Measurements from ENCODE around the gene KRTAP10-12.

Gene KRTAP10-12

GRCh38 chr21:44702973-44703730 lies 6.2 kb downstream of the KRTAP10-12 start:
- Histone ChIP-seq H3K4me2 (ENCODE audit: low read length) (no peak overlapping the region), H4K20me1 (ENCODE audit: insufficient read depth, low read length) (no peaks in the 10 kb centered on the region), H3K79me2 (ENCODE audit: low read length) (no peaks in the 10 kb centered on the region), H3K4me3 (ENCODE audit: low read length) (no peak overlapping the region), H3K36me3 (replicated peaks; ENCODE audit: low read depth, low read length) (no peaks in the 10 kb centered on the region), H3K27me3 (ENCODE audit: low read depth, low read length) (no peaks in the 10 kb centered on the region), H3K9ac (ENCODE audit: low read length) (no peak overlapping the region), H3K27ac (ENCODE audit: low read length) (no peak overlapping the region), H2AFZ (ENCODE audit: low read depth, low read length) (no peak overlapping the region), H3K4me1 (ENCODE audit: low read length) (no peaks in the 10 kb centered on the region), H3K9me3 (ENCODE audit: insufficient read depth, low read length) (no peaks in the 10 kb centered on the region)
- TF ChIP-seq CTCF (IDR thresholded peaks at IDR 0.05; ENCODE audit: low read depth, low read length) (no peak), EZH2phosphoT487 (IDR thresholded peaks at IDR 0.05; ENCODE audit: low read depth) (no peak)

GRCh38 chr21:44703731-44704635 lies 7.0 kb downstream of the KRTAP10-12 start:
- TF ChIP-seq EZH2phosphoT487 (IDR thresholded peaks at IDR 0.05; ENCODE audit: low read depth) (no peak), CTCF (IDR thresholded peaks at IDR 0.05; ENCODE audit: low read depth, low read length) (no peak)
- Histone ChIP-seq H3K9ac (ENCODE audit: low read length) (no peak overlapping the region), H3K27me3 (ENCODE audit: low read depth, low read length) (no peaks in the 10 kb centered on the region)

GRCh38 chr21:44704636-44705001 lies 7.6 kb downstream of the KRTAP10-12 start:
- Histone ChIP-seq H3K79me2 (ENCODE audit: low read length) (no peaks in the 10 kb centered on the region), H3K4me3 (ENCODE audit: low read length) (no peak overlapping the region), H3K36me3 (replicated peaks; ENCODE audit: low read depth, low read length) (no peaks in the 10 kb centered on the region), H4K20me1 (ENCODE audit: insufficient read depth, low read length) (no peaks in the 10 kb centered on the region), H3K9ac (ENCODE audit: low read length) (no peak overlapping the region), H3K27ac (ENCODE audit: low read length) (no peak overlapping the region), H3K27me3 (ENCODE audit: low read depth, low read length) (no peaks in the 10 kb centered on the region), H3K4me1 (ENCODE audit: low read length) (no peaks in the 10 kb centered on the region), H3K9me3 (ENCODE audit: insufficient read depth, low read length) (no peaks in the 10 kb centered on the region), H3K4me2 (ENCODE audit: low read length) (no peak overlapping the region), H2AFZ (ENCODE audit: low read depth, low read length) (no peak overlapping the region)
- TF ChIP-seq EZH2phosphoT487 (IDR thresholded peaks at IDR 0.05; ENCODE audit: low read depth) (no peak), CTCF (IDR thresholded peaks at IDR 0.05; ENCODE audit: low read depth, low read length) (no peak)

More at GRCh38 chr21:44703731-44704635, 7.0 kb downstream of the KRTAP10-12 start:
- Histone ChIP-seq H3K9me3 (ENCODE audit: insufficient read depth, low read length) (no peaks in the 10 kb centered on the region), H3K4me3 (ENCODE audit: low read length) (no peak overlapping the region), H3K27ac (ENCODE audit: low read length) (no peak overlapping the region), H3K4me2 (ENCODE audit: low read length) (no peak overlapping the region), H2AFZ (ENCODE audit: low read depth, low read length) (no peak overlapping the region), H3K79me2 (ENCODE audit: low read length) (no peaks in the 10 kb centered on the region), H4K20me1 (ENCODE audit: insufficient read depth, low read length) (no peaks in the 10 kb centered on the region), H3K4me1 (ENCODE audit: low read length) (no peaks in the 10 kb centered on the region), H3K36me3 (replicated peaks; ENCODE audit: low read depth, low read length) (no peaks in the 10 kb centered on the region)

- H3K9me3 ChIP-seq (ENCODE audit: insufficient read depth, low read length) = no peaks in the 10 kb centered on the region
- no peaks in the 10 kb centered on the region for H3K27me3 ChIP-seq (ENCODE audit: low read depth, low read length)
- no peak overlapping the region for H2AFZ ChIP-seq (ENCODE audit: low read depth, low read length)
- H3K9ac ChIP-seq (ENCODE audit: low read length) = no peak overlapping the region
- no peak overlapping the region for H3K4me3 ChIP-seq (ENCODE audit: low read length)
- H3K79me2 ChIP-seq (ENCODE audit: low read length) = no peaks in the 10 kb centered on the region
- H3K4me1 ChIP-seq (ENCODE audit: low read length) = no peaks in the 10 kb centered on the region
- H3K27ac ChIP-seq (ENCODE audit: low read length) = no peak overlapping the region
- no peaks in the 10 kb centered on the region for H3K36me3 ChIP-seq (replicated peaks; ENCODE audit: low read depth, low read length)
- H4K20me1 ChIP-seq (ENCODE audit: insufficient read depth, low read length) = no peaks in the 10 kb centered on the region
- TF ChIP-seq EZH2phosphoT487 (IDR thresholded peaks at IDR 0.05; ENCODE audit: low read depth) (no peak), CTCF (IDR thresholded peaks at IDR 0.05; ENCODE audit: low read depth, low read length) (no peak)
- no peak overlapping the region for H3K4me2 ChIP-seq (ENCODE audit: low read length)
Observed at GRCh38 chr21:44706026-44706705, 9.2 kb downstream of the KRTAP10-12 start.
